ENCODE results near the gene NDST3. TPM values are rescaled to one million over a fixed set of nuclear protein-coding genes. Genes with fewer than 3 reads are reported as not detected.
A peak's percentile ranks its signal among the peaks of the same experiment; 100 is the strongest.
"Not testable (repeated sequence)": the region's sequence is repeated elsewhere in the genome, so short reads cannot be mapped to it uniquely, and the experiment has no call there.

NDST3 gene
- total RNA-seq, 1 donor from 2014 or later, result not detected

- no peak for ATAC-seq (ENCODE audit: low read depth)
- H3K9me3 Mint-ChIP-seq, result no peaks in the 10 kb centered on the region
- no peak overlapping the region for H3K27ac Mint-ChIP-seq
- DNase-seq, result no peak
- H3K4me1 Mint-ChIP-seq, result no peaks in the 10 kb centered on the region
- no peaks in the 10 kb centered on the region for H3K36me3 Mint-ChIP-seq (ENCODE audit: low read depth)
- peaks cover 31% of the 10 kb centered on the region for H3K27me3 Mint-ChIP-seq
- CTCF ChIA-PET, result interaction anchor here (1.1 kb wide), 1 partner anchor 11 kb away, joined by 3 read pairs; no protein-coding TSS in a partner anchor
- H3K4me3 Mint-ChIP-seq, result no peak overlapping the region
- intact Hi-C loops (cut with micrococcal nuclease), result no loop called here
- TF ChIP-seq CTCF (IDR thresholded peaks at IDR 0.05), result no peak
- POLR2A ChIA-PET, result no interaction called here
Observed at GRCh38 chr4:118260309-118260708, 226.0 kb downstream of the NDST3 start.

GRCh38 chr4:118264096-118264495 is 229.8 kb downstream of the NDST3 start:
- TF ChIP-seq CTCF (IDR thresholded peaks at IDR 0.05), result no peak
- Mint-ChIP-seq H3K27me3 (peaks cover 35% of the 10 kb centered on the region), H3K36me3 (ENCODE audit: low read depth) (no peaks in the 10 kb centered on the region), H3K4me1 (no peaks in the 10 kb centered on the region), H3K27ac (no peak overlapping the region), H3K4me3 (no peak overlapping the region), H3K9me3 (no peaks in the 10 kb centered on the region)
- CTCF ChIA-PET, result interaction anchor here (1.4 kb wide), 1 partner anchor 40 kb away, joined by 3 read pairs; no protein-coding TSS in a partner anchor
- ATAC-seq (ENCODE audit: low read depth) (no peak), DNase-seq (no peak)
- POLR2A ChIA-PET, result interaction anchor here (0.5 kb wide), 1 partner anchor 327 kb away, joined by 7 read pairs; no protein-coding TSS in a partner anchor
- intact Hi-C loops (cut with micrococcal nuclease), result no loop called here

- ATAC-seq (ENCODE audit: low read depth) (peak; percentile 31), DNase-seq (no peak)
- Mint-ChIP-seq H3K4me3 (peak overlapping the region; percentile 59), H3K4me1 (peaks cover under 1% of the 10 kb centered on the region), H3K27ac (no peak overlapping the region), H3K27me3 (peaks cover 34% of the 10 kb centered on the region), H3K9me3 (no peaks in the 10 kb centered on the region), H3K36me3 (ENCODE audit: low read depth) (no peaks in the 10 kb centered on the region)
- CTCF ChIA-PET, result no interaction called here
- intact Hi-C loops (cut with micrococcal nuclease), result no loop called here
- POLR2A ChIA-PET, result no interaction called here
- no peak for TF ChIP-seq CTCF (IDR thresholded peaks at IDR 0.05)
Observed at GRCh38 chr4:118265312-118266144, 231.2 kb downstream of the NDST3 start.

GRCh38 chr4:118266145-118266496 is 231.8 kb downstream of the NDST3 start:
- CTCF ChIA-PET; ATAC-seq (ENCODE audit: low read depth); H3K4me1 Mint-ChIP-seq; H3K36me3 Mint-ChIP-seq (ENCODE audit: low read depth); H3K9me3 Mint-ChIP-seq; H3K27ac Mint-ChIP-seq; POLR2A ChIA-PET; intact Hi-C loops (cut with micrococcal nuclease); H3K4me3 Mint-ChIP-seq; DNase-seq: not testable (repeated sequence)
- peaks cover 34% of the 10 kb centered on the region for H3K27me3 Mint-ChIP-seq

GRCh38 chr4:118268780-118269179 is 234.5 kb downstream of the NDST3 start:
- CTCF ChIA-PET, result no interaction called here
- peaks cover 22% of the 10 kb centered on the region for H3K27me3 Mint-ChIP-seq
- DNase-seq (no peak), ATAC-seq (ENCODE audit: low read depth) (no peak)
- no peaks in the 10 kb centered on the region for H3K36me3 Mint-ChIP-seq (ENCODE audit: low read depth)
- intact Hi-C loops (cut with micrococcal nuclease), result no loop called here
- peaks cover 2% of the 10 kb centered on the region for H3K4me1 Mint-ChIP-seq
- no peak overlapping the region for H3K27ac Mint-ChIP-seq
- no peaks in the 10 kb centered on the region for H3K9me3 Mint-ChIP-seq
- H3K4me3 Mint-ChIP-seq, result no peak overlapping the region
- POLR2A ChIA-PET, result no interaction called here
- no peak for TF ChIP-seq CTCF (IDR thresholded peaks at IDR 0.05)

Data from activated B cell treated with CpG ODN at 0.5 μM for 24 hours (primary cell).